Measurements from ENCODE around the gene ELF4. TPM values are rescaled to one million over a fixed set of nuclear protein-coding genes. Genes with fewer than 3 reads are reported as not detected.

Gene ELF4
- total RNA-seq, 1 donor from 2014 or later = not detected

- no peak overlapping the region for H3K4me2 ChIP-seq
- H3K4me3 Mint-ChIP-seq = no peak overlapping the region
- peaks cover 2% of the 10 kb centered on the region for H3K4me1 Mint-ChIP-seq
- H4K20me1 ChIP-seq (ENCODE audit: low read depth) = peaks cover 5% of the 10 kb centered on the region
- H3K36me3 ChIP-seq = peaks cover 9% of the 10 kb centered on the region
- H3K79me2 ChIP-seq (ENCODE audit: low read depth) = no peaks in the 10 kb centered on the region
- H3K27ac ChIP-seq = no peak overlapping the region
- H3K27ac Mint-ChIP-seq = no peak overlapping the region
- peaks cover 4% of the 10 kb centered on the region for H3K9me3 ChIP-seq (ENCODE audit: low read depth)
- H3K4me1 ChIP-seq = no peaks in the 10 kb centered on the region
- no peaks in the 10 kb centered on the region for H3F3A ChIP-seq (ENCODE audit: low read depth)
- H2AFZ ChIP-seq (replicated peaks) = no peak overlapping the region
- no peak overlapping the region for H3K9ac ChIP-seq
- no peak for TF ChIP-seq EZH2phosphoT487 (IDR thresholded peaks at IDR 0.05)
- no peak for TF ChIP-seq EZH2 (IDR thresholded peaks at IDR 0.05)
- TF ChIP-seq CTCF (IDR thresholded peaks at IDR 0.05) = no peak
- peaks cover 7% of the 10 kb centered on the region for H3K9me3 Mint-ChIP-seq
- no peak overlapping the region for H3K4me3 ChIP-seq
- no peaks in the 10 kb centered on the region for H3K27me3 ChIP-seq
- no peak for DNase-seq (ENCODE audit: low spot score)
- peaks cover 59% of the 10 kb centered on the region for H3K36me3 Mint-ChIP-seq
- H3K27me3 Mint-ChIP-seq (ENCODE audit: insufficient read depth, low read depth) = no peaks in the 10 kb centered on the region
Observed at GRCh38 chrX:130049821-130050220, 60.5 kb downstream of the ELF4 start.

- Histone ChIP-seq H3K4me3 (no peak overlapping the region), H3K9me3 (ENCODE audit: low read depth) (peaks cover 4% of the 10 kb centered on the region), H3K27me3 (no peaks in the 10 kb centered on the region), H4K20me1 (ENCODE audit: low read depth) (no peaks in the 10 kb centered on the region), H3K9ac (no peak overlapping the region), H3K4me1 (no peaks in the 10 kb centered on the region), H2AFZ (replicated peaks) (no peak overlapping the region), H3K79me2 (ENCODE audit: low read depth) (no peaks in the 10 kb centered on the region), H3F3A (ENCODE audit: low read depth) (no peaks in the 10 kb centered on the region), H3K36me3 (peaks cover 9% of the 10 kb centered on the region), H3K27ac (no peak overlapping the region), H3K4me2 (no peak overlapping the region)
- no peak for TF ChIP-seq CTCF (IDR thresholded peaks at IDR 0.05)
- no peak for TF ChIP-seq EZH2phosphoT487 (IDR thresholded peaks at IDR 0.05)
- TF ChIP-seq EZH2 (IDR thresholded peaks at IDR 0.05) = no peak
- peaks cover 7% of the 10 kb centered on the region for H3K9me3 Mint-ChIP-seq
- DNase-seq (ENCODE audit: low spot score) = no peak
- peaks cover 56% of the 10 kb centered on the region for H3K36me3 Mint-ChIP-seq
- no peaks in the 10 kb centered on the region for H3K27me3 Mint-ChIP-seq (ENCODE audit: insufficient read depth, low read depth)
- H3K4me1 Mint-ChIP-seq = no peaks in the 10 kb centered on the region
- H3K4me3 Mint-ChIP-seq = no peak overlapping the region
- no peak overlapping the region for H3K27ac Mint-ChIP-seq
Observed at GRCh38 chrX:130048686-130049222, 61.5 kb downstream of the ELF4 start.

GRCh38 chrX:130047416-130047815, 62.9 kb downstream of the ELF4 start:
- Histone ChIP-seq H3K9ac (no peak overlapping the region), H3K9me3 (ENCODE audit: low read depth) (peaks cover 4% of the 10 kb centered on the region), H2AFZ (replicated peaks) (no peak overlapping the region), H3K4me2 (no peak overlapping the region), H4K20me1 (ENCODE audit: low read depth) (no peaks in the 10 kb centered on the region), H3K36me3 (peaks cover 9% of the 10 kb centered on the region), H3K27ac (no peak overlapping the region), H3K27me3 (no peaks in the 10 kb centered on the region), H3F3A (ENCODE audit: low read depth) (no peaks in the 10 kb centered on the region), H3K79me2 (ENCODE audit: low read depth) (no peaks in the 10 kb centered on the region), H3K4me1 (no peaks in the 10 kb centered on the region), H3K4me3 (no peak overlapping the region)
- Mint-ChIP-seq H3K9me3 (peaks cover 7% of the 10 kb centered on the region), H3K27me3 (ENCODE audit: insufficient read depth, low read depth) (no peaks in the 10 kb centered on the region), H3K36me3 (peaks cover 56% of the 10 kb centered on the region), H3K27ac (no peak overlapping the region), H3K4me1 (no peaks in the 10 kb centered on the region), H3K4me3 (no peak overlapping the region)
- no peak for DNase-seq (ENCODE audit: low spot score)
- TF ChIP-seq EZH2phosphoT487 (IDR thresholded peaks at IDR 0.05) (no peak), EZH2 (IDR thresholded peaks at IDR 0.05) (no peak), CTCF (IDR thresholded peaks at IDR 0.05) (no peak)
